Neural progenitor cell (in vitro differentiated cells): ENCODE measurements around the gene FAM20C. TPM values are rescaled to one million over a fixed set of nuclear protein-coding genes. Genes with fewer than 3 reads are reported as not detected.

Experiments
- DNase-seq: peaks from one replicate; pipeline ENCODE4 v3.0.0-alpha.2; 2016; ENCODE audit warnings: low spot score
- H2AFZ ChIP-seq: fragments of 200-600 bp; sonication (generic); replicated peaks from 2 replicates; pipeline ENCODE4 v1.6.1; 2016; ENCODE audit warnings: antibody characterized with exemption
- H3F3A ChIP-seq: fragments of 200-600 bp; sonication (generic); 2 replicates; pipeline ENCODE4 v1.6.1; 2016; ENCODE audit warnings: antibody characterized with exemption, low read depth
- H3K27ac ChIP-seq: fragments of 200-600 bp; sonication (generic); 2 replicates; pipeline ENCODE4 v1.5.1; 2016; ENCODE audit warnings: mild to moderate bottlenecking
- H3K27me3 ChIP-seq: fragments of 200-600 bp; sonication (generic); 2 replicates; pipeline ENCODE4 v1.6.1; 2016; ENCODE audit warnings: mild to moderate bottlenecking, moderate library complexity
- H3K36me3 ChIP-seq: fragments of 200-600 bp; sonication (generic); 2 replicates; pipeline ENCODE4 v1.5.1; 2016
- H3K4me1 ChIP-seq: fragments of 200-600 bp; sonication (generic); 2 replicates; pipeline ENCODE4 v1.6.1; 2016; ENCODE audit warnings: mixed run types
- H3K4me2 ChIP-seq: fragments of 200-600 bp; sonication (generic); 2 replicates; pipeline ENCODE4 v1.6.1; 2016
- H3K4me3 ChIP-seq: fragments of 200-600 bp; sonication (generic); 2 replicates; pipeline ENCODE4 v1.5.1; 2016
- H3K79me2 ChIP-seq: fragments of 200-600 bp; sonication (generic); 2 replicates; pipeline ENCODE4 v1.6.1; 2016; ENCODE audit warnings: low read depth
- H3K9ac ChIP-seq: fragments of 200-600 bp; sonication (generic); 2 replicates; pipeline ENCODE4 v1.6.1; 2016
- H3K9me3 ChIP-seq: fragments of 200-600 bp; sonication (generic); 2 replicates; pipeline ENCODE4 v1.5.1; 2016; ENCODE audit warnings: low read depth
- H4K20me1 ChIP-seq: fragments of 200-600 bp; sonication (generic); 2 replicates; pipeline ENCODE4 v1.6.1; 2016; ENCODE audit warnings: low read depth
- H3K27ac Mint-ChIP-seq: 3 replicates; pipeline ENCODE4 v1.8.0; 2021; ENCODE audit warnings: mixed read lengths
- H3K27me3 Mint-ChIP-seq: 2 replicates; pipeline ENCODE4 v1.8.0; 2022; ENCODE audit warnings: low read depth, mild to moderate bottlenecking, inconsistent platforms, moderate library complexity, mixed read lengths; ENCODE audit not compliant: insufficient read depth
- H3K36me3 Mint-ChIP-seq: 3 replicates; pipeline ENCODE4 v1.8.0; 2021; ENCODE audit warnings: mixed read lengths
- H3K4me1 Mint-ChIP-seq: 3 replicates; pipeline ENCODE4 v1.8.0; 2021; ENCODE audit warnings: mixed read lengths
- H3K4me3 Mint-ChIP-seq: 3 replicates; pipeline ENCODE4 v1.8.0; 2021; ENCODE audit warnings: mild to moderate bottlenecking, moderate library complexity, mixed read lengths
- H3K9me3 Mint-ChIP-seq: 3 replicates; pipeline ENCODE4 v1.8.0; 2020; ENCODE audit warnings: mixed read lengths
- EZH2 ChIP-seq: fragments of 200-600 bp; sonication (generic); IDR thresholded peaks from 2 replicates; pipeline ENCODE4 v1.6.1; 2017; ENCODE audit warnings: antibody characterized with exemption, mild to moderate bottlenecking, moderate library complexity
- EZH2phosphoT487 ChIP-seq: fragments of 200-600 bp; sonication (generic); IDR thresholded peaks from 2 replicates; pipeline ENCODE4 v1.6.1; 2017; ENCODE audit warnings: antibody characterized with exemption
- total RNA-seq: library from RNA; depleted of rRNA; stranded (reverse); fragments of >200 nt; gene quantifications from 2 replicates; pipeline ENCODE4 v1.2.3, GENCODE V29; 2015; ENCODE audit warnings: low replicate concordance
- TF ChIP-seq, protein P1 (sequence below): fragments of 200-600 bp; sonication (generic); IDR thresholded peaks from 2 replicates; pipeline ENCODE4 v1.5.1; 2017; ENCODE audit warnings: antibody characterized with exemption, mild to moderate bottlenecking

The FAM20C gene
- total RNA-seq, 1 donor from 2014 or later = 3.8 TPM

- H2AFZ ChIP-seq = no peak overlapping the region
- H3K4me1 ChIP-seq = no peaks in the 10 kb centered on the region
- H3K9me3 ChIP-seq = no peaks in the 10 kb centered on the region
- Mint-ChIP-seq H3K27me3 (no peaks in the 10 kb centered on the region), H3K36me3 (peaks cover 3% of the 10 kb centered on the region), H3K27ac (no peak overlapping the region), H3K4me3 (no peak overlapping the region), H3K4me1 (no peaks in the 10 kb centered on the region), H3K9me3 (peaks cover 13% of the 10 kb centered on the region)
- H3F3A ChIP-seq = no peaks in the 10 kb centered on the region
- no peaks in the 10 kb centered on the region for H3K79me2 ChIP-seq
- no peak overlapping the region for H3K4me3 ChIP-seq
- H3K4me2 ChIP-seq = no peak overlapping the region
- no peak for TF ChIP-seq EZH2phosphoT487
- no peak for TF ChIP-seq EZH2
- TF ChIP-seq, protein P1, sequence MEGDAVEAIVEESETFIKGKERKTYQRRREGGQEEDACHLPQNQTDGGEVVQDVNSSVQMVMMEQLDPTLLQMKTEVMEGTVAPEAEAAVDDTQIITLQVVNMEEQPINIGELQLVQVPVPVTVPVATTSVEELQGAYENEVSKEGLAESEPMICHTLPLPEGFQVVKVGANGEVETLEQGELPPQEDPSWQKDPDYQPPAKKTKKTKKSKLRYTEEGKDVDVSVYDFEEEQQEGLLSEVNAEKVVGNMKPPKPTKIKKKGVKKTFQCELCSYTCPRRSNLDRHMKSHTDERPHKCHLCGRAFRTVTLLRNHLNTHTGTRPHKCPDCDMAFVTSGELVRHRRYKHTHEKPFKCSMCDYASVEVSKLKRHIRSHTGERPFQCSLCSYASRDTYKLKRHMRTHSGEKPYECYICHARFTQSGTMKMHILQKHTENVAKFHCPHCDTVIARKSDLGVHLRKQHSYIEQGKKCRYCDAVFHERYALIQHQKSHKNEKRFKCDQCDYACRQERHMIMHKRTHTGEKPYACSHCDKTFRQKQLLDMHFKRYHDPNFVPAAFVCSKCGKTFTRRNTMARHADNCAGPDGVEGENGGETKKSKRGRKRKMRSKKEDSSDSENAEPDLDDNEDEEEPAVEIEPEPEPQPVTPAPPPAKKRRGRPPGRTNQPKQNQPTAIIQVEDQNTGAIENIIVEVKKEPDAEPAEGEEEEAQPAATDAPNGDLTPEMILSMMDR = no peak
- H3K27ac ChIP-seq = no peak overlapping the region
- H3K36me3 ChIP-seq = no peaks in the 10 kb centered on the region
- no peak overlapping the region for H3K9ac ChIP-seq
- no peaks in the 10 kb centered on the region for H3K27me3 ChIP-seq
- DNase-seq = no peak
- no peaks in the 10 kb centered on the region for H4K20me1 ChIP-seq
These were observed 88.1 kb downstream of the FAM20C start for GRCh38 chr7:280461-280860.

DNA sequence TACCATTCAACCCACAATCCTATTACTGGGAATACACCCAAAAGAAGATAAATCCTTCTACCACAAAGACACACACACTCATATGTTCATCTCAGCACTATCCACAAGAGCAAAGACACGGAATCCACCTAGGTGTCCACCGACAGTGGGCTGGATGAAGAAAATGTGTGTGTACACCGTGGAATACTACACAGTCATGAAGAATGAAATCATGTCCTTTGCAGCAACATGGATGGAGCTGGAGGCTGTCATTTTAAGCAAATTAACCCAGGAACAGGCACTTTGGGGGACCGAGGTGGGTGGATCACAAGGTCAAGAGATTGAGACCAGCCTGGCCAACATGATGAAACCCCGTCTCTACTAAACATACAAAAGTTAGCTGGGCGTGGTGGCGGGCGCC lies 89.3 kb downstream of the FAM20C start:
- Histone ChIP-seq H3K9me3 (no peaks in the 10 kb centered on the region), H2AFZ (no peak overlapping the region), H3K27ac (no peak overlapping the region), H3K4me3 (no peak overlapping the region), H3K4me2 (no peak overlapping the region), H3F3A (no peaks in the 10 kb centered on the region), H3K4me1 (no peaks in the 10 kb centered on the region), H4K20me1 (no peaks in the 10 kb centered on the region), H3K79me2 (no peaks in the 10 kb centered on the region), H3K27me3 (no peaks in the 10 kb centered on the region), H3K9ac (no peak overlapping the region), H3K36me3 (no peaks in the 10 kb centered on the region)
- TF ChIP-seq, protein P1 = no peak
- TF ChIP-seq EZH2 (no peak), EZH2phosphoT487 (no peak)
- Mint-ChIP-seq H3K4me1 (no peaks in the 10 kb centered on the region), H3K9me3 (peaks cover 10% of the 10 kb centered on the region), H3K36me3 (peaks cover 3% of the 10 kb centered on the region), H3K27me3 (peaks cover 4% of the 10 kb centered on the region), H3K27ac (no peak overlapping the region), H3K4me3 (no peak overlapping the region)
- DNase-seq = no peak

GRCh38 chr7:282621-283020 lies 90.2 kb downstream of the FAM20C start:
- Histone ChIP-seq H3K4me3 (no peak overlapping the region), H3K79me2 (no peaks in the 10 kb centered on the region), H3K36me3 (no peaks in the 10 kb centered on the region), H4K20me1 (no peaks in the 10 kb centered on the region), H3K27ac (no peak overlapping the region), H3K4me1 (no peaks in the 10 kb centered on the region), H2AFZ (no peak overlapping the region), H3F3A (no peaks in the 10 kb centered on the region), H3K9me3 (no peaks in the 10 kb centered on the region), H3K4me2 (no peak overlapping the region), H3K27me3 (no peaks in the 10 kb centered on the region), H3K9ac (no peak overlapping the region)
- Mint-ChIP-seq H3K4me1 (no peaks in the 10 kb centered on the region), H3K27ac (no peak overlapping the region), H3K9me3 (peaks cover 6% of the 10 kb centered on the region), H3K36me3 (peaks cover 3% of the 10 kb centered on the region), H3K4me3 (no peak overlapping the region), H3K27me3 (peaks cover 7% of the 10 kb centered on the region)
- TF ChIP-seq EZH2 (no peak), EZH2phosphoT487 (no peak)
- no peak for DNase-seq

- Histone ChIP-seq H3F3A (no peaks in the 10 kb centered on the region), H3K36me3 (no peaks in the 10 kb centered on the region), H3K4me3 (no peak overlapping the region), H4K20me1 (no peaks in the 10 kb centered on the region), H3K79me2 (no peaks in the 10 kb centered on the region), H3K27ac (no peak overlapping the region), H3K9me3 (no peaks in the 10 kb centered on the region), H3K4me2 (no peak overlapping the region), H3K27me3 (no peaks in the 10 kb centered on the region), H3K4me1 (no peaks in the 10 kb centered on the region), H2AFZ (no peak overlapping the region), H3K9ac (no peak overlapping the region)
- no peak for TF ChIP-seq EZH2phosphoT487
- TF ChIP-seq EZH2 = no peak
- no peak for DNase-seq
- Mint-ChIP-seq H3K4me3 (no peak overlapping the region), H3K9me3 (peaks cover 5% of the 10 kb centered on the region), H3K4me1 (no peaks in the 10 kb centered on the region), H3K36me3 (no peaks in the 10 kb centered on the region), H3K27me3 (peaks cover 26% of the 10 kb centered on the region), H3K27ac (peak overlapping the region; percentile 23)
These were observed 92.7 kb downstream of the FAM20C start for GRCh38 chr7:284762-285722.
